ENCODE results near the gene DHX35. TPM values are rescaled to one million over a fixed set of nuclear protein-coding genes. Genes with fewer than 3 reads are reported as not detected.

DHX35 gene
- total and polyA plus RNA-seq, 2 donors from 2014 or later = 6.9 to 11.0 TPM

DNA sequence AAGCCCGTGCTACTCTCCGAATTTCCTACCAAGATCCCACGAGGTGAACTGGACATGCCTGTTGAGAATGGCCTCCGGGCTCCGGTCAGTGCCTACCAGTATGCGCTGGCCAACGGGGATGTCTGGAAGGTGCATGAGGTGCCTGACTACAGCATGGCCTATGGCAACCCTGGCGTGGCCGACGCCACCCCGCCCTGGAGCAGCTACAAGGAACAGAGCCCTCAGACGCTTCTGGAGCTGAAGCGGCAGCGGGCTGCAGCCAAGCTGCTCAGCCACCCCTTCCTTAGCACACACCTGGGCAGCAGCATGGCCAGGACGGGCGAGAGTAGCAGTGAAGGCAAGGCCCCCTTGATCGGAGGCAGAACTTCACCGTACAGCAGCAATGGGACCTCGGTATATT, 44.0 kb upstream of the DHX35 start:
- H3K9me3 ChIP-seq (ENCODE audit: control insufficient read depth in 2 of 3, insufficient read depth in 1 of 3, low read length in 3 of 3) = no peaks in the 10 kb centered on the region

DNA sequence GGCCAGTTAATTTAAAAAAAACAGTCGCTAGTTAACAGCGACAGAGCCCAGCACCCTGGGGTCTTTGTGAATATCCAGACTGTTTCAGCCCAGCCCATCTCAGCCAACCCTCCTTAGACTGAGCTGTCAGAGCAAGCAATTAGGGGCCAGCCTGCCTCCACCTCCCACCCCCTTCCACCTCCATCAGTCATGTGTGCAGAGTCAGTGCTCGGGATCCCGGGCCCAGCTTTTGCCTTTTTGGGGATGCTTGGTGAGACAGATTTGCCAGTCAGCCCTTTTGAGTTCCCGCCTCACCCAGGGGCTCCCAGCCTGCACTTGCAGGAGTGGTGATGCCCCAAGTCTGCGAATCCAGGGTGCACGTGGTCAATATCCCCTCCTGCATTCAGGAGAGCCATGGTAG, 42.5 kb upstream of the DHX35 start:
- Histone ChIP-seq H3K27ac (ENCODE audit: low read depth in 2 of 2, low read length in 2 of 2) (no peak overlapping the region), H3K4me1 (ENCODE audit: control insufficient read depth in 2 of 3, insufficient read depth in 2 of 3, low read depth in 1 of 3, low read length in 3 of 3) (no peaks in the 10 kb centered on the region), H3K9me3 (ENCODE audit: control insufficient read depth in 2 of 3, insufficient read depth in 1 of 3, low read length in 3 of 3) (no peaks in the 10 kb centered on the region), H3K36me3 (ENCODE audit: control insufficient read depth in 2 of 3, insufficient read depth in 3 of 3, low read length in 3 of 3) (peaks cover 0 to 12% (median 12%) of the 10 kb centered on the region in 3 donors), H3K9ac (ENCODE audit: low read length in 3 of 3) (no peak overlapping the region), H3K27me3 (ENCODE audit: control insufficient read depth, insufficient read depth, low read length) (no peaks in the 10 kb centered on the region), H3K4me3 (ENCODE audit: low read length in 3 of 3) (no peak overlapping the region)
- no peak for TF ChIP-seq CTCF (IDR thresholded peaks at IDR 0.05; ENCODE audit: borderline replicate concordance, extremely low read depth, insufficient read depth)
- intact Hi-C loops (cut with DNase I) = loop anchor here (10.0 kb wide), 1 partner anchor 125 kb away; no protein-coding TSS in a partner anchor
- DNase-seq (no peak), FAIRE-seq (no peak)

More for the DNA sequence above, 44.0 kb upstream of the DHX35 start:
- Histone ChIP-seq H3K27me3 (ENCODE audit: control insufficient read depth, insufficient read depth, low read length) (no peaks in the 10 kb centered on the region), H3K36me3 (ENCODE audit: control insufficient read depth in 2 of 3, insufficient read depth in 3 of 3, low read length in 3 of 3) (peaks cover 0 to 17% (median 12%) of the 10 kb centered on the region in 3 donors), H3K9ac (ENCODE audit: low read length in 3 of 3) (no peak overlapping the region), H3K4me3 (ENCODE audit: low read length in 3 of 3) (no peak overlapping the region), H3K4me1 (ENCODE audit: control insufficient read depth in 2 of 3, insufficient read depth in 2 of 3, low read depth in 1 of 3, low read length in 3 of 3) (peaks cover 0 to 8% (median 0%) of the 10 kb centered on the region in 3 donors), H3K27ac (ENCODE audit: low read depth in 2 of 2, low read length in 2 of 2) (no peak overlapping the region)
- TF ChIP-seq CTCF (IDR thresholded peaks at IDR 0.05; ENCODE audit: borderline replicate concordance, extremely low read depth, insufficient read depth) = no peak
- DNase-seq = no peak
- FAIRE-seq = no peak
- intact Hi-C loops (cut with DNase I) = no loop called here

DNA sequence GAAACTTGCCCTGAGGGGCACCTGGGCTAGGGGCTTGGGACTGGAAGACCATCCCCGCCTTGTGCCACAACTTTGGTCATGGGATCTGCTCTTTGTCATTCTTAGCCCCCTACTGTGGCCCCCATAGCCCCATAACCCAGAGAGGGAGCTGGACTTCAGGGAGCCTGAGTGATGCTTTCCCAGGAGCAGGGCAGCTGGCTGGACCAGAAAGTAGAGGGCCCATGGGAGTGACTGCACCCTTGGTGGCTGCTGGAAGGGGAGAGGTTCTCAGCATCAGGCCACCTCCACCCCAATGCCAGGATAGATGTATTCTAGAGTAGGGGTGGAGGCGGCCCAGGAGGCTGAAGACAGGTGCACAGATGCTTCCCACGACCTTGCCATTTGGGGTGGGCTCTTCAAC, 41.7 kb upstream of the DHX35 start:
- no peaks in the 10 kb centered on the region for H3K27me3 ChIP-seq (ENCODE audit: control insufficient read depth, insufficient read depth, low read length)
- H3K9ac ChIP-seq (ENCODE audit: low read length in 3 of 3) = no peak overlapping the region
- peaks cover 0 to 12% (median 12%) of the 10 kb centered on the region in 3 donors for H3K36me3 ChIP-seq (ENCODE audit: control insufficient read depth in 2 of 3, insufficient read depth in 3 of 3, low read length in 3 of 3)
- intact Hi-C loops (cut with DNase I) = loop anchor here (10.0 kb wide), 1 partner anchor 124 kb away; no protein-coding TSS in a partner anchor
- no peaks in the 10 kb centered on the region for H3K9me3 ChIP-seq (ENCODE audit: control insufficient read depth in 2 of 3, insufficient read depth in 1 of 3, low read length in 3 of 3)
- no peak for FAIRE-seq
- H3K4me3 ChIP-seq (ENCODE audit: low read length in 3 of 3) = no peak overlapping the region
- no peak for TF ChIP-seq CTCF (IDR thresholded peaks at IDR 0.05; ENCODE audit: borderline replicate concordance, extremely low read depth, insufficient read depth)
- H3K4me1 ChIP-seq (ENCODE audit: control insufficient read depth in 2 of 3, insufficient read depth in 2 of 3, low read depth in 1 of 3, low read length in 3 of 3) = no peaks in the 10 kb centered on the region
- no peak for DNase-seq
- H3K27ac ChIP-seq (ENCODE audit: low read depth in 2 of 2, low read length in 2 of 2) = no peak overlapping the region

DNA sequence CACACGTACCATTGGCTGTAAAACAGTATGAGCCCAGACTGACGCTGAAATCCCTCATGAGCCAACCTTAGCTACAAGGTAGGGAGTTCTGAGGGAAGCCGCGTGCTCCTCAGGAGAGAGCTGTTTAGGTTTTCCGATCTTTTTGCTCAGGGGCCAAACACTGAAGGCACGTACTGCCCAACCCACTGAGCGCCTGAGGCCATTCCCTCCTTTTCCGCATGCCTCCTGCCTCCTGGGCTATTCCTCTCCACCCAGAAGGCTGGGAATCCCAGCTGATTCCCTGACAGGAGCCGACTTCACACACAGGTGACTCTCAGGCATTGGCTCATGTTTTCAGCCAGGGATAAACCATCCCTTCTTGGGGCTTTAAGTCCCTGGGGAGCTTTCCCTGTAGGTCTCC, 41.3 kb upstream of the DHX35 start:
- Histone ChIP-seq H3K4me1 (ENCODE audit: control insufficient read depth in 2 of 3, insufficient read depth in 2 of 3, low read depth in 1 of 3, low read length in 3 of 3) (no peaks in the 10 kb centered on the region), H3K4me3 (ENCODE audit: low read length in 3 of 3) (no peak overlapping the region), H3K27ac (ENCODE audit: low read depth in 2 of 2, low read length in 2 of 2) (no peak overlapping the region), H3K9ac (ENCODE audit: low read length in 3 of 3) (no peak overlapping the region), H3K9me3 (ENCODE audit: control insufficient read depth in 2 of 3, insufficient read depth in 1 of 3, low read length in 3 of 3) (no peaks in the 10 kb centered on the region), H3K36me3 (ENCODE audit: control insufficient read depth in 2 of 3, insufficient read depth in 3 of 3, low read length in 3 of 3) (peaks cover 0 to 12% (median 12%) of the 10 kb centered on the region in 3 donors), H3K27me3 (ENCODE audit: control insufficient read depth, insufficient read depth, low read length) (no peaks in the 10 kb centered on the region)
- no peak for TF ChIP-seq CTCF (IDR thresholded peaks at IDR 0.05; ENCODE audit: borderline replicate concordance, extremely low read depth, insufficient read depth)
- FAIRE-seq (no peak), DNase-seq (no peak)
- intact Hi-C loops (cut with DNase I) = loop anchor here (10.0 kb wide), 1 partner anchor 124 kb away; no protein-coding TSS in a partner anchor

Data from kidney (tissue), 14 donors.